ENCODE results near the gene NODAL.

The NODAL gene

GRCh38 chr10:70396140-70396539 lies 45.3 kb downstream of the NODAL start:
- FAIRE-seq, result no peak
- DNase-seq (ENCODE audit: insufficient read length, low spot score), result no peak

GRCh38 chr10:70391654-70392053 lies 49.8 kb downstream of the NODAL start:
- FAIRE-seq (no peak), DNase-seq (ENCODE audit: insufficient read length, low spot score) (no peak)

Data from HTR-8/SVneo (cell line).